Ramos (cell line): Measurements from ENCODE around the gene TMEM151B.

Source experiments
- in situ Hi-C: fragments of 300-500 bp; cut with MboI; formaldehyde crosslinking; loops from one replicate; pipeline ENCODE4 v1.14.3; 2022; ENCODE audit warnings: low sequenced_read_pairs; ENCODE audit not compliant: unreplicated experiment

Gene TMEM151B

GRCh38 chr6:44232676-44233566 is 37.3 kb upstream of the TMEM151B start:
- in situ Hi-C loops = no loop called here

- in situ Hi-C loops = no loop called here
Observed at GRCh38 chr6:44233567-44234100, 36.6 kb upstream of the TMEM151B start.

- in situ Hi-C loops = no loop called here
Observed at GRCh38 chr6:44234101-44235025, 35.9 kb upstream of the TMEM151B start.

GRCh38 chr6:44235269-44235668 is 35.0 kb upstream of the TMEM151B start:
- in situ Hi-C loops = no loop called here

- in situ Hi-C loops = no loop called here
Observed at GRCh38 chr6:44235891-44236516, 34.2 kb upstream of the TMEM151B start.

- in situ Hi-C loops = no loop called here
Observed at GRCh38 chr6:44237021-44237812, 33.0 kb upstream of the TMEM151B start.

GRCh38 chr6:44237813-44238433 is 32.3 kb upstream of the TMEM151B start:
- in situ Hi-C loops = no loop called here

- in situ Hi-C loops = no loop called here
Observed at GRCh38 chr6:44238687-44239350, 31.4 kb upstream of the TMEM151B start.

GRCh38 chr6:44243345-44243744 is 26.9 kb upstream of the TMEM151B start:
- in situ Hi-C loops = no loop called here

- in situ Hi-C loops = loop anchor here (5.0 kb wide), 1 partner anchor 78 kb away; no protein-coding TSS in a partner anchor
Observed at GRCh38 chr6:44245391-44245911, 24.8 kb upstream of the TMEM151B start.

- in situ Hi-C loops = loop anchor here (5.0 kb wide), 1 partner anchor 79 kb away; no protein-coding TSS in a partner anchor
Observed at GRCh38 chr6:44245912-44246662, 24.2 kb upstream of the TMEM151B start.

- in situ Hi-C loops = loop anchor here (5.0 kb wide), 1 partner anchor 79 kb away; no protein-coding TSS in a partner anchor
Observed at GRCh38 chr6:44246663-44247337, 23.4 kb upstream of the TMEM151B start, which contains the start of gene HSP90AB1. HSP90AB1 (plus strand) TSS chr6:44247101; CDS start chr6:44248630, 1,529 bp downstream.

GRCh38 chr6:44247338-44248302 is 22.6 kb upstream of the TMEM151B start:
- in situ Hi-C loops = loop anchor here (5.0 kb wide), 1 partner anchor 80 kb away; no protein-coding TSS in a partner anchor

GRCh38 chr6:44248579-44248978 is 21.7 kb upstream of the TMEM151B start:
- in situ Hi-C loops = loop anchor here (5.0 kb wide), 1 partner anchor 81 kb away; no protein-coding TSS in a partner anchor

GRCh38 chr6:44249082-44249748 is 21.0 kb upstream of the TMEM151B start:
- in situ Hi-C loops = loop anchor here (5.0 kb wide), 1 partner anchor 82 kb away; no protein-coding TSS in a partner anchor
